Prostate gland (tissue), 2 donors: ENCODE data around the gene TAF5. TPM values are rescaled to one million over a fixed set of nuclear protein-coding genes. Genes with fewer than 3 reads are reported as not detected.

Experiments used
- DNase-seq: peaks from one replicate; pipeline ENCODE4 v3.0.0-alpha.2; 2019; ENCODE audit warnings: low spot score
- H3K27ac ChIP-seq, 2 donors: fragments of 200-600 bp; sonication (generic); 2 replicates each; pipeline ENCODE4 v1.5.1; 2017 to 2019
- H3K27me3 ChIP-seq: fragments of 200-600 bp; sonication (generic); replicated peaks from 2 replicates; pipeline ENCODE4 v1.5.1; 2019; ENCODE audit not compliant: insufficient read depth
- H3K36me3 ChIP-seq, 2 donors: fragments of 200-600 bp; sonication (generic); 1 replicate in 1 of 2; 2 replicates in 1 of 2; pipeline versions ENCODE4 v1.5.1 to v1.8.1; 2017 to 2019
- H3K4me1 ChIP-seq: fragments of 200-600 bp; sonication (generic); replicated peaks from 2 replicates; pipeline ENCODE4 v1.5.1; 2019
- H3K4me3 ChIP-seq, 2 donors: fragments of 200-600 bp; sonication (generic); 2 replicates each; pipeline ENCODE4 v1.5.1; 2017 to 2019
- H3K9me3 ChIP-seq: fragments of 200-600 bp; sonication (generic); 2 replicates; pipeline ENCODE4 v1.5.1; 2017
- POLR2A ChIP-seq: fragments of 450-650 bp; IDR thresholded peaks from one replicate; pipeline ENCODE4 v1.6.1; 2016; ENCODE audit warnings: antibody characterized with exemption, mild to moderate bottlenecking
- POLR2AphosphoS5 ChIP-seq: sonication (generic); formaldehyde crosslinking; IDR thresholded peaks from one replicate; pipeline ENCODE4 v1.6.1; 2017; ENCODE audit warnings: antibody characterized with exemption
- WGBS: methylation state at CpG from one replicate; pipeline ENCODE4 v1.1.5; 2018; 5-methylcytosine and 5-hydroxymethylcytosine counted together
- intact Hi-C: fragments of 100-400 bp; cut with DNase I; formaldehyde crosslinking; loops from one replicate; pipeline ENCODE4 v1.14.2; 2022
- total RNA-seq, 2 donors: library from RNA; depleted of rRNA; stranded (reverse); fragments of >200 nt; gene quantifications; one replicate each; pipeline ENCODE4 v1.1.0, GENCODE V29; 2016
- TF ChIP-seq, protein P1 (sequence below), 4 experiments: fragments of 200-600 bp in 2 of 4; fragments of 450-650 bp in 2 of 4; sonication (generic) in 2 of 4; IDR thresholded peaks; 1 replicate in 3 of 4; 2 replicates in 1 of 4; pipeline ENCODE4 v1.5.1; 2016 to 2019; ENCODE audit warnings: antibody characterized with exemption in 4 of 4, mild to moderate bottlenecking in 2 of 4, moderate library complexity in 2 of 4

TAF5 gene
- total RNA-seq, 2 donors from 2014 or later = 3.7 to 16.0 TPM

DNA sequence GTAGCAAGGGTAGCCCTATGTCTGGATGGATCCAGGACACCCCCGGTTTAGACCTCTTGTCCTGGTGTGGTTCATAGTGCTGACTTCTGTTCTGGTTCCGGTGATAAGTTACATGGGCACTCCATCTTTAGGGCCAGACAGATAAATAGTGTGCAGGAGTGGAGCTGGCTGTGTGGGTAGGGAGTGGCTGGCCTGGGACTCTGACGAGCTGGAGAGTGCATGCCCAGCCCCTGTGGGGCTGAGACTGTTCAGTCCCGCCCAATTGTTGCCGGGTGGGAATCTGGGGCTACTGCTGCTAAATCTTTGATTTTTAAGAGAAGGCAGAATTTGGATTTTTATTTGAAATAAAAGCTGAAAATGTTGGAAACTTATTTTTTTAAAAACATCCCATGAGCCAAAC is 56.0 kb downstream of the TAF5 start:
- Histone ChIP-seq H3K4me3 (no peak overlapping the region), H3K4me1 (no peaks in the 10 kb centered on the region), H3K9me3 (no peaks in the 10 kb centered on the region), H3K27me3 (no peaks in the 10 kb centered on the region), H3K27ac (no peak overlapping the region), H3K36me3 (peaks cover 8 to 31% of the 10 kb centered on the region in 2 donors)
- intact Hi-C loops = no loop called here
- 86% methylated on average over 5 of the region's 5 CpGs for WGBS
- DNase-seq = no peak
- TF ChIP-seq POLR2A = no peak

DNA sequence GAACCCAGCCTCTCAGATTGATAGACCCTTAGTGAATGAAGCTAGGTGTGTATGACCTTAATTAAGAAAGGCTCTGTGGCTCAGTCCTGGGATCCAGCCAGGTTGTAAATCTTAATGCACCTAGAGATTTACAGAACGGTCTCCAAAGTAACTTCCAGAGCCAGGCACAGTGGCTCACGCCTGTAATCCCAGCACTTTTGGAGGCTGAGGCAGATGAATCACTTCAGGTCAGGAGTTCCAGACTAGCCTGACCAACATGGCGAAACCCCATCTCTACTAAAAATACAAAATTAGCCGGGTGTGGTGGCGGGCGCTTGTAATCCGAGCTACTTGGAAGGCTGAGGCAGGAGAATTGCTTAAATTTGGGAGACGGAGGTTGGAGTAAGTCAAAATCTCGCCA is 60.1 kb downstream of the TAF5 start:
- DNase-seq = no peak
- Histone ChIP-seq H3K4me3 (no peak overlapping the region), H3K27ac (no peak overlapping the region), H3K9me3 (no peaks in the 10 kb centered on the region), H3K36me3 (peaks cover 3 to 19% of the 10 kb centered on the region in 2 donors), H3K27me3 (no peaks in the 10 kb centered on the region), H3K4me1 (no peaks in the 10 kb centered on the region)
- TF ChIP-seq, protein P1, sequence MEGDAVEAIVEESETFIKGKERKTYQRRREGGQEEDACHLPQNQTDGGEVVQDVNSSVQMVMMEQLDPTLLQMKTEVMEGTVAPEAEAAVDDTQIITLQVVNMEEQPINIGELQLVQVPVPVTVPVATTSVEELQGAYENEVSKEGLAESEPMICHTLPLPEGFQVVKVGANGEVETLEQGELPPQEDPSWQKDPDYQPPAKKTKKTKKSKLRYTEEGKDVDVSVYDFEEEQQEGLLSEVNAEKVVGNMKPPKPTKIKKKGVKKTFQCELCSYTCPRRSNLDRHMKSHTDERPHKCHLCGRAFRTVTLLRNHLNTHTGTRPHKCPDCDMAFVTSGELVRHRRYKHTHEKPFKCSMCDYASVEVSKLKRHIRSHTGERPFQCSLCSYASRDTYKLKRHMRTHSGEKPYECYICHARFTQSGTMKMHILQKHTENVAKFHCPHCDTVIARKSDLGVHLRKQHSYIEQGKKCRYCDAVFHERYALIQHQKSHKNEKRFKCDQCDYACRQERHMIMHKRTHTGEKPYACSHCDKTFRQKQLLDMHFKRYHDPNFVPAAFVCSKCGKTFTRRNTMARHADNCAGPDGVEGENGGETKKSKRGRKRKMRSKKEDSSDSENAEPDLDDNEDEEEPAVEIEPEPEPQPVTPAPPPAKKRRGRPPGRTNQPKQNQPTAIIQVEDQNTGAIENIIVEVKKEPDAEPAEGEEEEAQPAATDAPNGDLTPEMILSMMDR (IDR thresholded peaks at IDR 0.05) = no peak
- TF ChIP-seq POLR2A (no peak), POLR2AphosphoS5 (no peak)
- intact Hi-C loops = no loop called here
- WGBS = 75% methylated on average over 9 of the region's 9 CpGs

DNA sequence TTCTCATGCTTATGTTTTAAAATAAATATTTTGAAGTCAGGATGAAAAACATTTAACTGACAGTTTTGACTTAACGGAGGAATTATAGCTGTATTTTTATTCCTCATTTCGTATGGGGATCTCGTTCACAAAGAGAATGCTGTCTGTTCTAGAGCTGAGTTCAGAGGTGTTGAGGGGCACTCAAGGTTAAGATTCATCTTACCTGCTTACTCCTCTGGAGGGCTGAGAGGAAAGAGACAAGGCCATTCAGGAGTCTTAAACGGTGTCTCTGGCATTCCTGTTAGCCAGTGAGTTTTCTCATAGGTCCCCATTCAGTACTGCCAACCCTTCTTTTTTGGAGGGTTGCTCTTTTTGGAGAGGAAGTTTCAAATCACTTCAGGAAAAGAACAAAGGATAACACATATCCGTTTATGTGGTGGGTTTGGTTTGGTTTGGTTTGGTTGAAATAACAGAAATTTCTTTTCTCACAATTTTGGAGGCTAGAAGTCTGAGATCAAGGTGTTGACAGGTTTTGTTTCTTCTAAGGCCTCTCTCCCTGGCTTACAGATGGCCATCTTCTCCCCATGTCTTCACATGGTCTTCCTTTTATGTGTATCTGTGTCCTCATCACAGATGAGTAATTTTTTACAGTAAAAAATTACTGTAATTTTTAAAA is 61.3 kb downstream of the TAF5 start:
- Histone ChIP-seq H3K27ac (no peak overlapping the region), H3K4me1 (no peaks in the 10 kb centered on the region), H3K36me3 (peaks cover 3 to 8% of the 10 kb centered on the region in 2 donors), H3K9me3 (no peaks in the 10 kb centered on the region), H3K4me3 (no peak overlapping the region), H3K27me3 (no peaks in the 10 kb centered on the region)
- DNase-seq = no peak
- intact Hi-C loops = no loop called here
- WGBS = 74% methylated on average over 5 of the region's 5 CpGs
- no peak for TF ChIP-seq POLR2AphosphoS5
- TF ChIP-seq, protein P1 (IDR thresholded peaks at IDR 0.05) = no peak
- TF ChIP-seq POLR2A = no peak

DNA sequence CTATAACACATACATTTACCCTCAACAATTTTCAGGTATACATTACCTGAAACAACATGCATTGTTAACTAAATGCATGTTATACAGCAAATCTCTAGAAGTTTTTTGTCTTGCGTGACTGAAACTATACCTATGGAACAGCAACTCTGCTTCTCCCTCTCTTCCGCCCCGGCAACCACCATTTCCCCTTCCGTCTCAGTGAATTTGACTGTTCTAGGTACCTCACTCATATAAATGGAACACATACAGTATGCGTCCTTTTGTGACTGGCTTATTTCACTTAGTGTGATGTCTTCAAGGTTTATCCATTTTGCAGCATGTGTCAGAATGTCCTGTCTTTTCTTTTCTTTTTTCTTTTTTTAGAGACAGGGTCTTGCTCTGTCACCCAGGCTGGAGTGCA is 61.9 kb downstream of the TAF5 start:
- WGBS = 93% methylated on average over 5 of the region's 5 CpGs
- no peak for DNase-seq
- intact Hi-C loops = no loop called here
- Histone ChIP-seq H3K27ac (no peak overlapping the region), H3K36me3 (peaks cover 2 to 10% of the 10 kb centered on the region in 2 donors), H3K9me3 (no peaks in the 10 kb centered on the region), H3K4me3 (no peak overlapping the region), H3K27me3 (no peaks in the 10 kb centered on the region), H3K4me1 (no peaks in the 10 kb centered on the region)
- no peak for TF ChIP-seq POLR2AphosphoS5
- TF ChIP-seq POLR2A = no peak
- TF ChIP-seq, protein P1 (IDR thresholded peaks at IDR 0.05) = no peak

DNA sequence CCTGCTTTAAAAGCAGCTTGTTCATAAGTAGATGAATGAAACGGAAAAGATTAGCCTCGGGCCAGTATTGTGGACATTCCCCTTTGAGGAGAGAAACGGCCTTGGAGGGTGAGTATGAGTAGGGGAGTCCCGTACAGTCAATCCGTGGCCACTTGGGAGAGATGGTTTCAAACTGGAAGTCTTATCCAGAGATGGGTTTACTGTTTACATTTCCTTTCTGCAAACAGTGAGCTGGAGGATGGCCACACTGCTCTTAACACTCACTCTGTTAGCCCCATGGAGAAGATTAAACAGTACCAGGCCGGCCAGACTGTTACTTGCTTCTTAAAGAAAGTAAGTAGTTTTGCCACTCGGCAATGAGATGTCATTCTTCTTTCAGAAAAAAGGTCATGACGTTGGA is 64.1 kb downstream of the TAF5 start:
- Histone ChIP-seq H3K4me1 (no peaks in the 10 kb centered on the region), H3K27me3 (no peaks in the 10 kb centered on the region), H3K27ac (no peak overlapping the region), H3K9me3 (no peaks in the 10 kb centered on the region), H3K36me3 (peaks cover 0 to 6% of the 10 kb centered on the region in 2 donors), H3K4me3 (no peak overlapping the region)
- WGBS = 48% methylated on average over 8 of the region's 8 CpGs
- DNase-seq = no peak
- TF ChIP-seq POLR2A = no peak
- peak; percentile 13 for TF ChIP-seq POLR2AphosphoS5
- intact Hi-C loops = no loop called here

DNA sequence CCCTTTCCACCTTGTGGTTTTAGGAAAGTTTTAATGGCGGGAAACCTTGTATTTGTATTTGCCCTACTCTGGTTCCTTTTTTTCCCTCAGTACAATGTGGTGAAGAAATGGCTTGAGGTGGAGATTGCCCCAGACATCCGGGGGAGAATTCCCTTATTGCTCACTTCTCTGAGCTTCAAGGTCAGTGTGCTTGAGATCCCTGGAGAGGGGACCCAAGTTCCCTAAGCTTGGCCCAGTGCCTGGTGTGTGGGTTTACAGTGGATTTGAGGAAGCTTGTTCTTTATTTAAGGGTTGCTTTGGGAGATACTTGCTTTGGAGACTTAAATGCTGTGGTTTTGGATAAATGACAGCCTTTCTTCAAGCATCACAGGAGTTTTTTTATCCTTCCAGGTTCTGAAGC is 66.1 kb downstream of the TAF5 start:
- H3K9me3 ChIP-seq = no peaks in the 10 kb centered on the region
- intact Hi-C loops = no loop called here
- H3K4me3 ChIP-seq = no peak overlapping the region
- no peak for DNase-seq
- no peak overlapping the region for H3K27ac ChIP-seq
- no peak for TF ChIP-seq POLR2A
- TF ChIP-seq, protein P1 (IDR thresholded peaks at IDR 0.05) = no peak
- TF ChIP-seq POLR2AphosphoS5 = no peak
- H3K36me3 ChIP-seq = peaks cover 0 to 19% of the 10 kb centered on the region in 2 donors
- no peaks in the 10 kb centered on the region for H3K27me3 ChIP-seq
- no peaks in the 10 kb centered on the region for H3K4me1 ChIP-seq
- 88% methylated on average over 2 of the region's 2 CpGs for WGBS
